ENCODE results near the gene RIPK4. TPM values are rescaled to one million over a fixed set of nuclear protein-coding genes. Genes with fewer than 3 reads are reported as not detected.

RIPK4 gene
- total and polyA plus RNA-seq, 2 of the 13 experiments (the other 11 are each of a cell fraction or from before 2014, with no cell fraction given): 3.1 to 4.9 TPM

GRCh38 chr21:41715649-41716281 lies 51.1 kb downstream of the RIPK4 start (continued):
- TF ChIP-seq NR2F6 (IDR thresholded peaks at IDR 0.05) (peak; percentile 78), NR2F6 (CRISPR knock-in tag; IDR thresholded peaks at IDR 0.05) (peak; percentile 73), NCOA2 (CRISPR knock-in tag; IDR thresholded peaks at IDR 0.05) (peak; percentile 83), ZNF572 (CRISPR knock-in tag; IDR thresholded peaks at IDR 0.05) (no peak), ZNF24 (IDR thresholded peaks at IDR 0.05) (0 out of 2 replicates have a peak, but pooled peaks have one; percentile 3), ZNF614 (CRISPR knock-in tag; IDR thresholded peaks at IDR 0.05; ENCODE audit: borderline replicate concordance) (peak; percentile 68), ZFP90 (CRISPR knock-in tag; IDR thresholded peaks at IDR 0.05; ENCODE audit: borderline replicate concordance) (no peak), GATAD1 (CRISPR knock-in tag; IDR thresholded peaks at IDR 0.05) (peak; percentile 13; the same call in 1 of the 2 replicates), BORCS8-MEF2B (CRISPR knock-in tag; IDR thresholded peaks at IDR 0.05) (peak; percentile 58; the same call in 1 of the 2 replicates), ZNF598 (CRISPR knock-in tag; IDR thresholded peaks at IDR 0.05; ENCODE audit: borderline replicate concordance) (peak; percentile 61; the same call in 1 of the 2 replicates), RXRB (CRISPR knock-in tag; IDR thresholded peaks at IDR 0.05; ENCODE audit: borderline replicate concordance) (peak; percentile 81), MIER2 (CRISPR knock-in tag; IDR thresholded peaks at IDR 0.05) (peak; percentile 49; the same call in 1 of the 2 replicates), ZNF724P (CRISPR knock-in tag; IDR thresholded peaks at IDR 0.05; ENCODE audit: borderline replicate concordance) (no peak), ETS1 (CRISPR knock-in tag; IDR thresholded peaks at IDR 0.05) (no peak), SOX6 (IDR thresholded peaks at IDR 0.05) (no peak), SOX6 (CRISPR knock-in tag; IDR thresholded peaks at IDR 0.05) (peak; percentile 92), ZNF552 (CRISPR knock-in tag; IDR thresholded peaks at IDR 0.05; ENCODE audit: borderline replicate concordance) (peak; percentile 16; the same call in 1 of the 2 replicates), GABPB1 (CRISPR knock-in tag; IDR thresholded peaks at IDR 0.05) (peak; percentile 50; the same call in 1 of the 2 replicates), ZNF17 (CRISPR knock-in tag; IDR thresholded peaks at IDR 0.05) (no peak), YEATS2 (CRISPR knock-in tag; IDR thresholded peaks at IDR 0.05; ENCODE audit: borderline replicate concordance) (peak; percentile 70; the same call in 1 of the 2 replicates), ZNF777 (CRISPR knock-in tag; IDR thresholded peaks at IDR 0.05) (no peak; the same call in 1 of the 2 replicates), CHD4 (IDR thresholded peaks at IDR 0.05; ENCODE audit: borderline replicate concordance, low read length) (peak; percentile 67; the same call in 1 of the 2 replicates), ZFP91 (CRISPR knock-in tag; IDR thresholded peaks at IDR 0.05; ENCODE audit: borderline replicate concordance) (peak; percentile 70; the same call in 1 of the 2 replicates), SPEN (CRISPR knock-in tag; IDR thresholded peaks at IDR 0.05; ENCODE audit: low read depth) (peak; percentile 58; the same call in 1 of the 2 replicates), BCL3 (CRISPR knock-in tag; IDR thresholded peaks at IDR 0.05) (0 out of 2 replicates have a peak, but pooled peaks have one; percentile 58), ZBTB25 (CRISPR knock-in tag; IDR thresholded peaks at IDR 0.05) (peak; percentile 66; the same call in 1 of the 2 replicates), ISL2 (CRISPR knock-in tag; IDR thresholded peaks at IDR 0.05) (peak; percentile 73), SIX4 (CRISPR knock-in tag; IDR thresholded peaks at IDR 0.05) (peak; percentile 83)
